A673 (cell line): ENCODE results near the gene GBF1. TPM values are rescaled to one million over a fixed set of nuclear protein-coding genes. Genes with fewer than 3 reads are reported as not detected.

Experiments
- BruUV-seq: library from RNA; stranded (reverse); fragments of 400-500 nt; replicated peaks from 2 replicates; lab custom pipeline; 2021; lab: Mats Ljungman, UMichigan
- CTCF ChIA-PET: fragments of 300-600 bp; sonication (Branson Sonifier 250); formaldehyde crosslinking; loops from one replicate; lab custom pipeline; 2022; ENCODE audit warnings: antibody characterized with exemption; lab: Charles Lee
- POLR2A ChIA-PET: fragments of 300-600 bp; sonication (Branson Sonifier 250); formaldehyde crosslinking; loops from one replicate; lab custom pipeline; 2022; ENCODE audit warnings: antibody characterized with exemption; ENCODE audit not compliant: low non-redundant PET; lab: Charles Lee
- DNase-seq: peaks from one replicate; pipeline ENCODE4 v3.0.0-alpha.2; 2015; ENCODE audit warnings: low spot score
- H3K27ac ChIP-seq: fragments of 200-600 bp; sonication (generic); 2 replicates; pipeline ENCODE4 v1.5.1; 2016; ENCODE audit warnings: mixed run types, low read depth, mild to moderate bottlenecking, mixed read lengths, antibody characterized with exemption, low read length; ENCODE audit not compliant: poor library complexity, severe bottlenecking
- H3K27me3 ChIP-seq: fragments of 200-600 bp; sonication (generic); replicated peaks from 2 replicates; pipeline ENCODE4 v1.6.1; 2017; ENCODE audit warnings: mixed run types, low read depth, mild to moderate bottlenecking, mixed read lengths, antibody characterized with exemption, low read length; ENCODE audit not compliant: insufficient read depth, poor library complexity
- H3K36me3 ChIP-seq: fragments of 200-600 bp; sonication (generic); 2 replicates; pipeline ENCODE4 v1.6.1; 2016; ENCODE audit warnings: mixed run types, mild to moderate bottlenecking, mixed read lengths, antibody characterized with exemption, low read length; ENCODE audit not compliant: insufficient read depth, poor library complexity, severe bottlenecking
- H3K4me1 ChIP-seq: fragments of 200-600 bp; sonication (generic); 2 replicates; pipeline ENCODE4 v1.6.1; 2017; ENCODE audit warnings: mixed run types, mild to moderate bottlenecking, mixed read lengths, antibody characterized with exemption, low read length; ENCODE audit not compliant: insufficient read depth, poor library complexity, severe bottlenecking
- H3K4me3 ChIP-seq: fragments of 200-600 bp; sonication (generic); 2 replicates; pipeline ENCODE4 v1.5.1; 2016; ENCODE audit warnings: low read depth, mixed run types, mild to moderate bottlenecking, mixed read lengths, low read length; ENCODE audit not compliant: poor library complexity, severe bottlenecking
- H3K9me3 ChIP-seq: fragments of 200-600 bp; sonication (generic); 2 replicates; pipeline ENCODE4 v1.6.1; 2016; ENCODE audit warnings: mixed run types, low read depth, mild to moderate bottlenecking, mixed read lengths, antibody characterized with exemption, low read length; ENCODE audit not compliant: poor library complexity, severe bottlenecking
- EZH2 ChIP-seq: fragments of 200-600 bp; sonication (generic); IDR thresholded peaks from 2 replicates; pipeline ENCODE4 v1.6.1; 2017; ENCODE audit warnings: borderline replicate concordance, low read depth, mild to moderate bottlenecking, mixed read lengths, antibody characterized with exemption, low read length; ENCODE audit not compliant: poor library complexity, severe bottlenecking
- intact Hi-C: fragments of 100-400 bp; cut with micrococcal nuclease; formaldehyde crosslinking; loops from one replicate; pipeline ENCODE4 v1.10.0; 2022; ENCODE audit not compliant: unreplicated experiment
- total RNA-seq: library from RNA; stranded (reverse); gene quantifications from 2 replicates; pipeline ENCODE4 v1.2.3, GENCODE V29; 2021
- TF ChIP-seq, protein P1 (sequence below): fragments of 300-800, 200-600 bp; sonication (generic); conservative IDR thresholded peaks from 2 replicates; pipeline ENCODE4 v1.5.1; 2017; ENCODE audit warnings: low read depth, mild to moderate bottlenecking, antibody characterized with exemption, low read length, moderate library complexity, mixed read lengths

GBF1 gene
- total RNA-seq, 1 experiment from 2014 or later, result 50.0 TPM

DNA sequence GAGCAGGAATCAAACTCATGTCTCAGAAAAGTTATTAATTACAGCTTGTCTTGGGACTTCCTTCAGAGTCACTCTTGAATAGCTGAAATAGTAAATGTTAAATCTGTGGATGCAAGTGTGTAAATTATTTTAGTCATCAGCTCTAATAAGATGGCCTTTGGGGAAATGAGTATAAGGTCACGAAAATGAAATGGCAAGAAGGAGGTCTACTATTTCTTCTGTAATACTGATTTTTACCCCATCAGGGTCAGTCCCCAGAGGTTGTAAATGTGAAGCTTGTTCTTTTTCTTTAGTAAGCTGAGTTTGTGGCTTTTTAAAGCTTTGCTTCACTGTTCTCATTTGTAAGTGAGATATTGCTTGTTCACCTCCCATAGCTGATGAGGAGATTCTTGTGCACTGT lies 63.9 kb downstream of the GBF1 start:
- Histone ChIP-seq H3K36me3 (no peaks in the 10 kb centered on the region), H3K4me1 (peaks cover 7% of the 10 kb centered on the region), H3K27me3 (no peaks in the 10 kb centered on the region), H3K27ac (no peak overlapping the region), H3K4me3 (no peak overlapping the region), H3K9me3 (no peaks in the 10 kb centered on the region)
- ChIA-PET CTCF (no interaction called here), POLR2A (no interaction called here)
- no TSS peak for BruUV-seq
- DNase-seq, result no peak
- TF ChIP-seq, protein P1, sequence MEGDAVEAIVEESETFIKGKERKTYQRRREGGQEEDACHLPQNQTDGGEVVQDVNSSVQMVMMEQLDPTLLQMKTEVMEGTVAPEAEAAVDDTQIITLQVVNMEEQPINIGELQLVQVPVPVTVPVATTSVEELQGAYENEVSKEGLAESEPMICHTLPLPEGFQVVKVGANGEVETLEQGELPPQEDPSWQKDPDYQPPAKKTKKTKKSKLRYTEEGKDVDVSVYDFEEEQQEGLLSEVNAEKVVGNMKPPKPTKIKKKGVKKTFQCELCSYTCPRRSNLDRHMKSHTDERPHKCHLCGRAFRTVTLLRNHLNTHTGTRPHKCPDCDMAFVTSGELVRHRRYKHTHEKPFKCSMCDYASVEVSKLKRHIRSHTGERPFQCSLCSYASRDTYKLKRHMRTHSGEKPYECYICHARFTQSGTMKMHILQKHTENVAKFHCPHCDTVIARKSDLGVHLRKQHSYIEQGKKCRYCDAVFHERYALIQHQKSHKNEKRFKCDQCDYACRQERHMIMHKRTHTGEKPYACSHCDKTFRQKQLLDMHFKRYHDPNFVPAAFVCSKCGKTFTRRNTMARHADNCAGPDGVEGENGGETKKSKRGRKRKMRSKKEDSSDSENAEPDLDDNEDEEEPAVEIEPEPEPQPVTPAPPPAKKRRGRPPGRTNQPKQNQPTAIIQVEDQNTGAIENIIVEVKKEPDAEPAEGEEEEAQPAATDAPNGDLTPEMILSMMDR, result no peak
- TF ChIP-seq EZH2, result no peak
- intact Hi-C loops, result no loop called here

DNA sequence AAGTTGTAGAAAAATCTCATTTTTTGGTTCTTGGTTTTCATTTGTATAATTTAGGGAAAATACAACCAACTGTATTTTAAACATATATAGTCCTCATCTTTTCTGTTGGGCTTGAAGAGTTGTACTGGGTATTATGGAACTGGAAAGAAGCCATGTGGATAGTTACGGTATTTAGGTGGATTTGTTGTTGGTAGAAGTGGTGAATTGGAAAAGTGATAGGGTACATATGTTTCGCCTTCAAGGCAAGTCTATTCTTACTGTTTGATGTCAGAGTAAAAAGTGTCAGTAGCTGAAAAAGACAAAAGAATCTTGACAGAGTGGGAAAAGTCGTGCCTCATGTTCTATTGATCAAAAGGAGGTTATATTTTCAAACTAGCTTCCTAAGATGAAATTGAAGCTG lies 64.6 kb downstream of the GBF1 start:
- Histone ChIP-seq H3K27ac (no peak overlapping the region), H3K36me3 (no peaks in the 10 kb centered on the region), H3K9me3 (no peaks in the 10 kb centered on the region), H3K27me3 (no peaks in the 10 kb centered on the region), H3K4me1 (peaks cover 7% of the 10 kb centered on the region), H3K4me3 (no peak overlapping the region)
- no TSS peak for BruUV-seq
- TF ChIP-seq, protein P1, result no peak
- TF ChIP-seq EZH2, result no peak
- CTCF ChIA-PET, result no interaction called here
- POLR2A ChIA-PET, result no interaction called here
- intact Hi-C loops, result no loop called here
- no peak for DNase-seq

- no peak for TF ChIP-seq EZH2
- TF ChIP-seq, protein P1, result no peak
- CTCF ChIA-PET, result no interaction called here
- no peak overlapping the region for H3K4me3 ChIP-seq
- no peak for DNase-seq
- H3K27me3 ChIP-seq, result no peaks in the 10 kb centered on the region
- no TSS peak for BruUV-seq
- H3K27ac ChIP-seq, result no peak overlapping the region
- intact Hi-C loops, result no loop called here
- POLR2A ChIA-PET, result no interaction called here
- no peaks in the 10 kb centered on the region for H3K9me3 ChIP-seq
- H3K36me3 ChIP-seq, result no peaks in the 10 kb centered on the region
- H3K4me1 ChIP-seq, result peaks cover 7% of the 10 kb centered on the region
These were observed 65.2 kb downstream of the GBF1 start for GRCh38 chr10:102310361-102311024.
